Endometrial microvascular endothelial cells (primary cell): ENCODE measurements around the gene PIP5K1B. TPM values are rescaled to one million over a fixed set of nuclear protein-coding genes. Genes with fewer than 3 reads are reported as not detected.
"Not testable (repeated sequence)": the region's sequence is repeated elsewhere in the genome, so short reads cannot be mapped to it uniquely, and the experiment has no call there.

Source experiments
- in situ Hi-C: cut with HindIII; loops from 2 replicates; pipeline ENCODE4 v1.10.0; 2017; ENCODE audit warnings: low sequenced_read_pairs, low pct_unique_long_range_greater_than_20kb; ENCODE audit errors: inconsistent ontology term
- total RNA-seq: library from RNA; depleted of rRNA; stranded (reverse); fragments of >200 nt; gene quantifications from one replicate; pipeline ENCODE4 v1.2.3, GENCODE V29; 2015; ENCODE audit errors: inconsistent ontology term

Gene PIP5K1B, protein sequence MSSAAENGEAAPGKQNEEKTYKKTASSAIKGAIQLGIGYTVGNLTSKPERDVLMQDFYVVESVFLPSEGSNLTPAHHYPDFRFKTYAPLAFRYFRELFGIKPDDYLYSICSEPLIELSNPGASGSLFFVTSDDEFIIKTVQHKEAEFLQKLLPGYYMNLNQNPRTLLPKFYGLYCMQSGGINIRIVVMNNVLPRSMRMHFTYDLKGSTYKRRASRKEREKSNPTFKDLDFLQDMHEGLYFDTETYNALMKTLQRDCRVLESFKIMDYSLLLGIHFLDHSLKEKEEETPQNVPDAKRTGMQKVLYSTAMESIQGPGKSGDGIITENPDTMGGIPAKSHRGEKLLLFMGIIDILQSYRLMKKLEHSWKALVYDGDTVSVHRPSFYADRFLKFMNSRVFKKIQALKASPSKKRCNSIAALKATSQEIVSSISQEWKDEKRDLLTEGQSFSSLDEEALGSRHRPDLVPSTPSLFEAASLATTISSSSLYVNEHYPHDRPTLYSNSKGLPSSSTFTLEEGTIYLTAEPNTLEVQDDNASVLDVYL
- not detected for total RNA-seq

DNA sequence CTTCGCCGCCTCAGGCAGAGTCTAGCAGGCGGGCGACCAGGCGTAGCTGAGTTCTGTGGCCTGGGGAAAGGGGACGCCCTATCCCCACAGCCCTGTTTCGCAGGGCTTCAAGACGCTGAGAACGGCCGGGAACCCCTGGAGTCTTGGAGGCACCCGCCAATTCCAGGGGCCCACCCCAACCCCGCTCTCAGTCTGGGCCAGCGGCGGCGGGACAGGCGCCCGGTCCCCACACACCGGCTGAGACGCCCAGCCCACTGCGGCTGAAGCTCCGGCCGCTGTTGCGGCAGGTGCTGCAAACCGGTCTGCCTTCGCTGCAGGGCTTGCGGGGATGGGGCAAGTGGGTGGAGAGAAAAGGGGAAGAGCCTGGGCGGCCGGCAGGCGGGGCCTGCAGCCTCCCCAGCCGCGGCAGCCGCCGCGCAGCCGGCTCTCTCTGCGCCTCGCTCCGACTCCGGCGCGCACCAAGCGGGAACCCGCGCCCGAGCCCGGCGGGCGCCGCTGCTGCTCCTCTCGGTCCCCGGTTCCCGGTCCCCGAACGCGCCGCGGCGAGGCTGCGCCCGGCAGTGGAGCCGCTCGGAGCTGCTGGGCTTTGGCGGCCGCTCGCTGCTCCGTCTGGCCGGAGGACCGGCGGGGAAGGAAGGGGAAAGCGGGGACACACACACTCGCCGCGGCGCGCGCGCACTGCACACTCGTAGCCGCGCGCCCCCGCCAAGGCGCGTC is at the start of gene PIP5K1B:
Gene PIP5K1B, plus strand, starts transcription at position 427 of the 717 bp plus-strand sequence. CDS start 117,375 bp downstream, outside the sequence.
- in situ Hi-C loops, result no loop called here

DNA sequence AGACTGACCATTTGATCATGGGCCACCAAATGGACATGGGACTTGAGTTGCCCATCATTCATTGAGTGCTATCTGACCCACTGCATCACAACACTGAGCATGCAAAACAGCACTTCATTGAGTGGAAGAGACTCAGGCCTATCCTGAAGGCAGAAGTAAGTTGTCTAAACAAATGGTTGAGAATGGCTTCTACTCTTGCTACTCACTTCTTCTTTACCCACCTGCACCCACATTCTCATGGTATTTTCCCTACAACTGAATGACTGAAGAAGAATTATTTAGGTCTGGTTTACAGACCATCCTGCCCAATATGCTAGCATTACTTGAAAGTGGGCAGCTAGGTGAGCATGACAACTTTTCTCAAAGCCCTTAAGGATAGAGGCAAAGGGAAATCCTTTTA is 41.0 kb upstream of the PIP5K1B start:
- in situ Hi-C loops, result no loop called here

DNA sequence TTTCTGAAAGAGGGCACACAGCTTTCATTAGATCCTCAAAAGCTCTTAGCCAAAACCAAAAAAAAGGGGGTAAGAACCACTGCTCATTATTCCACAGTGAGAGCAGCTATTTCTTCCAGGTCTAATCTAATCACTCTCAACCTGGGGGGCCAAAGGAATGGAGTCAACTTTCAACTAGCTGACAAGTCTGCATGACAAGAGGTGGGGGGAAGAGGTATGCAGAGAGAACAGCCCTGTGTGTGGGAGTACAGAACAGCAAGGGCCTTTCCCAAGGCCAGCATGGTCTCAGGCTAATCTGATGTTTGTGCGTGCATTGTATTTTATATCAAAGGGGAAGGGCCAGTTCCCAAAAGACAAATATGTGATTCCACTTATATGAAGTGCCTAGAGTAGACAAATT is 36.9 kb upstream of the PIP5K1B start:
- in situ Hi-C loops, result no loop called here

DNA sequence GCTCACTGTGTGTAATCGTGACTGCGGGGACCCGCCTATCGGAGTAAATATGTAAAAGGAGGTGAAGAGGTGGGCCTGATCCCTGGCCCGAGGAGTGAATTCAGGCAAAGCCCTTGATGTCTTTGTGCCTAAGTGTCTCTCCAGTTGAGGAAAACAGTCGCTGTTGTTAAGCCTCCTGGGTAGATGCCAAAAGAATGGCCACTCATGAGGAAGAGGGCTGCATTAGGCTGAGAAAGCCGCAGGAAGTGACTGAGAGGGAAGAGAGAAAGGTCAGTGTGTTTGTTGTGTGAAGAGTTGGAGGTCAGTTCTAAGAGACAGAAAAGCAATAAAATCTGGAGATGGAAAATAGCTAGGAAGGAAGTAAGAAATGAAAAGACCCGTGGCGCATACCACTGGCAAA is 35.8 kb upstream of the PIP5K1B start:
- in situ Hi-C loops, result no loop called here

DNA sequence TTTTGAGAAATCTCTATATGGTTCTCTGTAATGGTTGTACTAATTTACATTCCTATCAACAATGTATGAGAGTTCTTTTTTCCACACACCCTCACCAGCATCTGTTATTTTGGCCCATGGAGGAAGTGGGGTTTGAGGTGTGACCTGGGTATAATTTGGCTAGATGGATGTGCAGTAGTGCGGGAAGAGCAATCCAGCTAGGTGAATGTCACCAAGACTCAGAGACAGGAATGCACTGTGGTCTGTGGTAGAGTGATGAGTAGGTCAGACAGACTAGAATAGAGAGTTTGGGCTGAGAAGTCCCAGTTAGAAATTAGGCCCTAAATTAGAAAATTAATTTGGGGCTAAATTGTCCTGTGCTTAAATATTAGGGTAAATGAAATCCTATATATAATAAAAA is 32.8 kb upstream of the PIP5K1B start:
- in situ Hi-C loops, result no loop called here

DNA sequence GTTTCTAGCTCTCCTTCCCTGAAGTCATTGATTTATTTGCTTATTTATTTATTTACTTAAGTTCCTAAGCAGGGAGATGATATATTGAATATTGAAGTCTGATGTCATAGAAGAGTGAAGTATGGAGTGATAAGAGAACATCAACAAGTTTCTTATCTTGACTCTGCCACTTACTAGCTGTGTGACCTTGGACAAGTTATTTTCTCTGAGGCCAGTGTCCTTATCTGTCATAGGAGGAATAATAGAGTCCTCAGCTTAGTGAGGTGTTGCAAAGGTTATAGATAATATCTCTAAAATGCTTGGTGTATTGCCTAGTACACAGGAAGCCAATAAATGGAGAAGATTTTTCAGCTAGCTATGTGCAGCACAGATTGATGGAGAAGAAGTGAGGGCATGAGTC is 32.4 kb upstream of the PIP5K1B start:
- in situ Hi-C loops, result no loop called here

DNA sequence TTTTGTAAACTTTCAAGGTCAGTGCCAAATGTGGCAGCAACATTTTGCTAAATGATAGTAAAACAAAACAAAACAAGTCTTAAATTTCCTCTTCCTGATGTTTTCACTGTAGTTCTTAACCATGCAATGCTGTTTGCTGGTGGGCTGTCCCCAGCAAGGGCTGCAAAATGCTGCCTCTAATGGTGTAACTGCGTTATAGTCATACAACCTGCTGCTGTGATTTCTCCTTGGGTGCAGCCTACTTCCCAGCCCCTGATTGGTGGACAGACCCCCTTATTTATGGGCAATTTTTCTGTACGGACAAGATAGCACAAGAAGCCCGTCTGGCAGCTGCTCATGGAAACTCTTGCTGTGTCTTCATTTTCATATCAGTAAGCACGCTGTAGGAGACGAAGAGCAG is 26.6 kb upstream of the PIP5K1B start:
- in situ Hi-C loops, result no loop called here

DNA sequence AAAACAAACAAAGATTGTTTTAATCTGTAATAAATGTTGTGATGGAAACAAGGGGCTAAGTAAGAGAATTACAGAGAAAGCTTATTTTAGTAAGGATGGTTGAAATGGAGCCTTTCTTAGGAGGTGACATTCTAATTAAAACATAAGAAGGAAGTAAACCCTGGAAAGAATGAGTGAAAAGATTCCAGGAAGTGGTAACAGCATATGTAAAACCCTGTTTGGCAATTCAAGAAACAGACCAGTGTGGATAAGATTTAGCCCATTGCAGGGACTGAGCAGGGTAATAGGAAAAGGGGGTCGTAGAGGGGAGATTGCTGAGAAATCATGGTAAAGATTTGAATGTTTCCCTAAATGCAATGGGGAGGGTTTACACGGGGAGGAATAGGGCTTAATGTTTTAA is 21.6 kb upstream of the PIP5K1B start:
- in situ Hi-C loops, result no loop called here

DNA sequence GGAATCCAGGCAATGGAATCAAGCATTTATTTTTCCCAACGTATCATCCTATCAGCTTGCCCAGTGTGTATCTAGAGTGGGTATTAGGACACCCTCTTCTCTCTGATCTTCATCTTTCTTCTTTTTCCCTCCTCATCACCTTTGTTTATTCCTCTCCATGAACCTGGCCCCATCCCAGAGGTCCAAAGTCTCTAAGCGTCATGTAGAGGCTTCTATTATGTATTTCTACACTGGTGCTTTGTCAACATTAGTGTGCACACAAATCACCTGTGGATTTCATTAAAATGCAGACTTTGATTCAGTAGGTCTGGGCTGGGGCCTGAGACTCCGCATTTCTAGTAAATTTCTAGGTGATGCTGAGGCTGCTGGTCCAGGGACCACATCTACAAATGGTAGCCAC is 19.8 kb upstream of the PIP5K1B start:
- in situ Hi-C loops, result no loop called here

DNA sequence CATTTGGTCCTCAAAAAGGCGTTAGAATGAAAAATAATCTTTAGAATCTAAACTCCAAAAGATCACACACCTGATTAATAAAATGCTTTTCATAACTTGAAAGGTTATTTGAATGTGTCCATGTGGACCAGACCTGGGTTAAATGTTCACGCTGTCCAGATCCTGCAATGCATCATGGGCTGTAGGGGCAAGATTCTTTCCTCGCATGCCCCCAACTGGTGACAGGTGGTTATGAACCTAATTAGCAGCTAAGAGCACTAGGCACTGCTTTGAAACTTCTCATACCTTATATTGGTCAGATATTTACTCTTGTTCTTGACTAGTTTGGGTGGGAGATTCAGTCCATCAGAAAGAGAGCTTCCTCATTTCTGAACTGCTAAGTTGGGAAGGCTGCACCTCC is 19.3 kb upstream of the PIP5K1B start:
- in situ Hi-C loops, result no loop called here

DNA sequence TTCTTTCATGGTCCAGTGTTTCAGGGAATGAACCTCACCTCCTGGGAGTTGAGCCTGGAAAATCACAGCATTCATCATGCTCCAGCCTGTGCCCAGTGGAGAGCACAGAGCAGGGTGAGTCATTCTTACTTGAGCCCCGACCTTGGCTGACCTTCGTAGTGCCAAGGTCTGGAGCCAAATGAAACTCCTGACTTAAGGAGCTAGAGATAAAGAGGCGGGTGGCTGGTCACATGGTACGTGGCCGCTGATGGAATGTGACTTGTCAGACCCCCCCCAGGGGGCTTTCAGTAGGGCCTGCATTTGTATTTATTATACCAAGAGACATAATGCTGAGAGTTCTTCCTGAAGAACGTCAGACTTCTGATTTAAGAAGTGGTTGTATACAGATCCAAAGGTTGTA is 15.0 kb upstream of the PIP5K1B start:
- in situ Hi-C loops, result no loop called here

DNA sequence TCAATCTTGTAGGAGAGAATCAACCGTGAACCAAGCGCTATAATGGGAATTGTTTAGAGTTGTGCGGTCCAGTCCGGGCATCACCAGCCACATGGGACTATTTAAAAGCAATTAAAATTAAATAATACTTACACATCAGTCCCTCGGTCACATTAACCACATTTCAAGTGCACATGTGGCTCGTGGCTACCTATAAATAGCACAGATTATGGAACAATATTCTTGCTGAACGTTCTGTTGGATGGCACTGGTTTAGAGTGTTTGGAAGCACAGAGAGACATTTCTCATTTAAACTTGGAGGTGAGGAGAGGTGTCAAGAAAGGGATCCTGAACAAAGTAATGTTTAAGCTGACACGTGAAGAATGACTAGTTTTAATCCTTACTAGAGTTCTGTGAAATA is 12.5 kb upstream of the PIP5K1B start:
- in situ Hi-C loops, result no loop called here

DNA sequence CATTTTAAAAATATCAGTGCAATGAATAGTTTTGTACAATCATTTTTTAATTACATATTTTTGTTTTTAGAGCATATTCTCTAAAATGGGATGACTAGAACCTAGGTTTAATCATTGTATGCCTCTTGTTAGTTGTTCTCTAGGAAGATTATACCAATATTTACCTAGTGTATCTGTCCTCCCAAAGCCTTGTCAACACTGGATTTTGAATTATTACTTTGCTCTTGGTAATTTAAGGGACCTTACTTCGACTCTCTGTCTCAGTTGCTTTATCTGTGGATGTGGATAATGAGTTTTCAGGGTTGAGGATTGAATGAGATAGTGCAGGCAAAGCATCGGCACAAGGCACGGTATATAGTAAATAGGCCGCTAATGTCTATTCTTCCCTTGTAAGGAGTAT is 10.9 kb upstream of the PIP5K1B start:
- in situ Hi-C loops, result no loop called here

DNA sequence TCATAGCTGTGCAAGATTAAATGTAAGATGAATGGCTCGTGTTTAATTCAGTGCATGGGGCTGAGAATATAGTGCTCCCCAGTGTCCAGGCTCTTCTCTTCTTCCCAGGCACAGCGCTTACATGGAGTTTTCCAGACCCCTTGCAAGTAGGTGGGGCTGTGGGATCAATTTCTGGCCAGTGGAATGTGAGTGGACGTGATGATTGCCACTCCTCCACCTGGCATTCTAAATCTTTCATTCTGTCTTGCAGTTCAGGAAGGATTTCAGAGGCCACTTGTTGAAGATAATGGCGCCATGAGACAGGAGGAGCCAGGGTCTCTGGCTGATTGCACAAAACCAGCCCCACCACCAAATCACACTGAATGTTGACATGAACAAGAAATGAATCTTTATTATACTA is 7.2 kb upstream of the PIP5K1B start:
- in situ Hi-C loops, result no loop called here

DNA sequence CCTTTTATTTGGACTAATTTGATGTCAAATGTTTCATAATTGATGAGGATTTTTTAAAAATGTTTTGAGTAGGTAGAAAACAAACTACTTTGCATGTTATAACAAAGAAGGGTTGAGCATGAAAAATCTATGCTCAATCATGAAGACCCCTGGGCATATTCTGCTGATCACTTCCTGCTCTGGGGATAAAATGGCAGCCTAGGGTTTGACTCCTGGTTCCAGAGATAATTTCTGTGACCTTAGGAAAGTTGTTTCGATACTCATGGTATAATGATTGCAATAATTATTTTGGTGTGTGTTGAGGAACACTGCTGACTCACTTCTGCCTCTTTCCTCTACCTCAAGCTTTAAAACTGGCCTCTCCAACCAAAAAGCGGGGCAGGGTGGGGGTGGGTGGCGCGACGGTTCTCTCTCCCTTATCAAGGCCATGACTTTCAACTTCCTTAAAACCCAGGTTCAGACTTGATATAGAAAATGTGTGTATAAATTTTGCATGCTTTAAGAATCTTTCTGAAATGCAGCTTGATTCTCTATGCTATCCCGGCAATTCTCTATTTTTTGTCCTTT is 6.0 kb upstream of the PIP5K1B start:
- in situ Hi-C loops, result no loop called here

DNA sequence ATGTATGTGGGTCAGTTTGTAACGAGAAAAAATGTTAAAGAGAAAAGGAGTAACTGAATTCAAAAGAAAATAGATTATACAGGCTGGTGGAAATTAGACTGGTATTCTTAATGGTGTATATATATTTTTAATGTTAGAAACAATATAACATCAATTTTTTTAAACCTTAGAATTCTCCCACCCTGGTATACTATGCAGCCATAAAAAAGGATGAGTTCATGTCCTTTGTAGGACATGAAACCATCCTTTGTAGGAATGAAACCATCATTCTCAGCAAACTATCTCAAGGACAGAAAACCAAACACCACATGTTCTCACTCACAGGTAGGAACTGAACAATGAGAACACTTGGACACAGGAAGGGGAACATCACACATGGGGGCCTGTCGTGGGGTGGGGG is 5.4 kb upstream of the PIP5K1B start:
- in situ Hi-C loops, result not testable (repeated sequence)

DNA sequence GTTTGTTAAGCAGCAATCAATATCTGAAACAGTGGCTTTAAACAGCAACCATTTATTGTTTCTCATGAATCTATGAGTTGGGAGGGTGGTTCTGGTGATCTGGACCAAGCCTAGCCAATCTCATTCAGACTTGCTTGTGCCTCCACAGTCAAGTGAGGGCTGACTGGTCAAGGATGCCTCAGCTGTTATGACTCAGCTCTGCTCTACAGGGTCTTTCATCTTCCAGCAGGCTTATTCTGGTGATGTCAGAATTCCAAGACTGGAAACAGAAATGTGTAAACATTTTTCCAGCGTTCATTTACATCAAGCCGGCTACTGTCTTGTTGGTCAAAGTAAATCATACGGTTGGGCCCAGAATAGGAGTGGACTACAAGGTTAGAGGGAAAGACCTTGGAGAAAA is 2.5 kb upstream of the PIP5K1B start:
- in situ Hi-C loops, result no loop called here

DNA sequence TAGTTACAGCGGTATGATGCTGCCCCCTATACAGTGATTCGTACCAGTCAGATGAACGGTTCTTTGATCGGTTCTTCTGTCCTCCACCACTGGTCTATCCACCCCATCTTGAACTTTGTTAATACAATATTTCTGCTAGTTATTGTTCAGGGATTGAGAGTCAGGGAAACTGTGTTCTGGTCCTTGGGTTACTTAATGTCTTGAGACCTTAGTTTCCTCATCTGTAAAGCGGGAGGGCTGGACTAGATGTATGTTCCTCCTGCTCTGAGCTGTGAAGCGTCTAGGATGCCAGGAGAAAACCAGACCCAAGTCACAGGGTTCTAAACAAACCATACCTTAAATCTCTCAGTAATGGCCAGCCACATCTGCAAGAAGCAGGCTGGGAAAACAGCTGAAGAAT is 1.4 kb upstream of the PIP5K1B start:
- in situ Hi-C loops, result no loop called here

DNA sequence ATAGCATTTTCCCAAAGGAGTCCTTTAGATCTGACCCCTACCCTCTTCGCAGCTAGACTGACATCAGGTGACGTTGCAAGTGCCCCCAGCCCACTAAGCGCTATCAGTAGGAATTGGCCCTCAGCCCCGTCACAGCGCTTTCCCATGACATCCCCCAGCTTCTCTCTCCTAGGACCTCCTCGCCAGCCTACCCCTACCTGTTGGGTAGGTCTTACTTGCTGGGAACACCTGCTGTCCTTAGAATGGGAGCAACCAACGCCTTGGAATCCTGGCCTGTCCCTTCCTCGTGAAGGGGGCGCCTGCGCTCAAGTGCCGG is 584 bp upstream of the PIP5K1B start:
- in situ Hi-C loops, result no loop called here
